B cell (primary cell): ENCODE measurements around the gene DFFA. TPM values are rescaled to one million over a fixed set of nuclear protein-coding genes. Genes with fewer than 3 reads are reported as not detected.

Experiments used
- ATAC-seq: fragments of 200-7000 bp; cut with Tn5 transposase; one replicate; pipeline ENCODE4 v1.10.0; 2021; ENCODE audit warnings: low read depth, mild to moderate bottlenecking, moderate number of reproducible peaks, moderate library complexity
- CTCF ChIA-PET: fragments of 350-600 bp; sonication (Branson Sonifier 250); formaldehyde crosslinking; loops from one replicate; lab custom pipeline; 2021; ENCODE audit warnings: antibody characterized with exemption, inconsistent platforms; lab: Charles Lee
- POLR2A ChIA-PET: fragments of 350-600 bp; sonication (Branson Sonifier 250); formaldehyde crosslinking; loops from one replicate; lab custom pipeline; 2021; ENCODE audit warnings: antibody characterized with exemption; lab: Charles Lee
- DNase-seq: peaks from one replicate; pipeline ENCODE4 v3.0.0; 2013
- H2AFZ ChIP-seq: 2 replicates; pipeline ENCODE4 v1.6.1; 2012; ENCODE audit warnings: mild to moderate bottlenecking, low read depth, low read length; ENCODE audit not compliant: insufficient read depth, poor library complexity, severe bottlenecking
- H3K27ac ChIP-seq, 2 donors: 1 replicate in 1 of 2; 2 replicates in 1 of 2; pipeline ENCODE4 v1.5.1; 2012 to 2013; ENCODE audit warnings: low read length in 2 of 2, mild to moderate bottlenecking in 2 of 2, moderate library complexity in 1 of 2
- H3K27me3 ChIP-seq, 4 experiments: fragments of 200-600 bp in 1 of 4; sonication (generic) in 1 of 4; replicated peaks in 1 of 4; 1 replicate in 2 of 4; 2 replicates in 2 of 4; pipeline versions ENCODE4 v1.6.1 to v1.7.0; 2013 to 2016; ENCODE audit warnings: low read length in 3 of 4, mild to moderate bottlenecking in 2 of 4, mixed read lengths in 1 of 4, moderate library complexity in 1 of 4; ENCODE audit not compliant: insufficient read depth in 4 of 4, control insufficient read depth in 3 of 4; ENCODE audit errors: control extremely low read depth in 1 of 4
- H3K36me3 ChIP-seq, 2 experiments: replicated peaks in 1 of 2; 1 replicate in 1 of 2; 2 replicates in 1 of 2; pipeline versions ENCODE4 v1.6.1 to v1.7.1; 2013; ENCODE audit warnings: low read length in 1 of 2; ENCODE audit not compliant: insufficient read depth in 2 of 2, control insufficient read depth in 1 of 2; ENCODE audit errors: control extremely low read depth in 1 of 2, extremely low read depth in 1 of 2
- H3K4me1 ChIP-seq, 2 donors: fragments of 200-600 bp in 1 of 2; sonication (generic) in 1 of 2; 1 replicate in 1 of 2; 2 replicates in 1 of 2; pipeline versions ENCODE4 v1.5.1 to v1.6.1; 2013 to 2017; ENCODE audit warnings: low read length in 2 of 2; ENCODE audit not compliant: control insufficient read depth in 2 of 2, insufficient read depth in 2 of 2
- H3K4me2 ChIP-seq: replicated peaks from 2 replicates; pipeline ENCODE3; 2012; ENCODE audit warnings: mild to moderate bottlenecking, low read depth, low read length; ENCODE audit not compliant: poor library complexity, severe bottlenecking
- H3K4me3 ChIP-seq, 5 experiments: fragments of 200-600 bp in 1 of 5; sonication (generic) in 1 of 5; 1 replicate in 3 of 5; 2 replicates in 2 of 5; pipeline versions ENCODE4 v1.5.1 to v1.7.0; 2011 to 2016; ENCODE audit warnings: low read length in 4 of 5, mild to moderate bottlenecking in 4 of 5, low read depth in 2 of 5, control low read depth in 1 of 5, moderate library complexity in 1 of 5; ENCODE audit not compliant: insufficient read depth in 1 of 5; ENCODE audit errors: control extremely low read depth in 1 of 5, extremely low read depth in 1 of 5
- H3K79me2 ChIP-seq: fragments of 200-600 bp; sonication (generic); one replicate; pipeline ENCODE4 v1.6.0; 2016; ENCODE audit warnings: low read length; ENCODE audit not compliant: control insufficient read depth, insufficient read depth
- H3K9ac ChIP-seq: fragments of 200-600 bp; sonication (generic); 2 replicates; pipeline ENCODE4 v1.6.1; 2017; ENCODE audit warnings: mild to moderate bottlenecking, low read length, moderate library complexity
- H3K9me3 ChIP-seq, 3 donors: one replicate each; pipeline versions ENCODE4 v1.6.1 to v1.7.1; 2013; ENCODE audit warnings: low read length in 2 of 3; ENCODE audit not compliant: control insufficient read depth in 2 of 3, insufficient read depth in 1 of 3; ENCODE audit errors: control extremely low read depth in 1 of 3
- H4K20me1 ChIP-seq: 2 replicates; pipeline ENCODE4 v1.6.0; 2012; ENCODE audit warnings: mild to moderate bottlenecking, low read length; ENCODE audit not compliant: insufficient read depth, control insufficient read depth, poor library complexity, severe bottlenecking
- H3K27ac Mint-ChIP-seq: one replicate; pipeline ENCODE4 v1.8.0; 2021; ENCODE audit warnings: mixed read lengths
- H3K27me3 Mint-ChIP-seq: one replicate; pipeline ENCODE4 v1.8.0; 2021; ENCODE audit warnings: mixed read lengths
- H3K4me1 Mint-ChIP-seq: one replicate; pipeline ENCODE4 v1.8.0; 2021; ENCODE audit warnings: mixed read lengths
- H3K4me3 Mint-ChIP-seq: one replicate; pipeline ENCODE4 v1.8.0; 2021; ENCODE audit warnings: mixed read lengths
- H3K9me3 Mint-ChIP-seq: one replicate; pipeline ENCODE4 v1.8.0; 2022; ENCODE audit warnings: mixed read lengths; ENCODE audit not compliant: insufficient read depth
- EZH2 ChIP-seq: IDR thresholded peaks from 2 replicates; pipeline ENCODE4 v1.6.1; 2012; ENCODE audit warnings: borderline replicate concordance, low read depth, mild to moderate bottlenecking, moderate library complexity, low read length; ENCODE audit not compliant: insufficient read depth, poor library complexity, severe bottlenecking
- WGBS: methylation state at CpG from one replicate; pipeline ENCODE4 v1.1.5; 2013; ENCODE audit warnings: missing lambda C conversion rate; ENCODE audit not compliant: insufficient coverage; 5-methylcytosine and 5-hydroxymethylcytosine counted together
- intact Hi-C: fragments of 100-400 bp; cut with micrococcal nuclease; formaldehyde crosslinking; loops from one replicate; pipeline ENCODE4 v1.10.0; 2022
- polyA plus RNA-seq: library from polyadenylated mRNA; depleted of rRNA; stranded (reverse); fragments of >200 nt; gene quantifications from 2 replicates; pipeline ENCODE4 v1.2.3, GENCODE V29; 2012
- total RNA-seq, 2 donors: library from RNA; stranded (reverse); fragments of 120-200 nt in 1 of 2; gene quantifications; 1 replicate in 1 of 2; 2 replicates in 1 of 2; pipeline versions ENCODE4 v1.2.3 to v1.2.4, GENCODE V29; 2013 to 2022
- TF ChIP-seq, protein P1 (sequence below): fragments of 200-600 bp; IDR thresholded peaks from one replicate; pipeline ENCODE4 v1.8.0; 2022; ENCODE audit warnings: antibody characterized with exemption, mild to moderate bottlenecking

DFFA gene
- total and polyA plus RNA-seq, 2 donors (not counting 1 experiment from before 2014, with no cell fraction given): 12.0 to 30.7 TPM

DNA sequence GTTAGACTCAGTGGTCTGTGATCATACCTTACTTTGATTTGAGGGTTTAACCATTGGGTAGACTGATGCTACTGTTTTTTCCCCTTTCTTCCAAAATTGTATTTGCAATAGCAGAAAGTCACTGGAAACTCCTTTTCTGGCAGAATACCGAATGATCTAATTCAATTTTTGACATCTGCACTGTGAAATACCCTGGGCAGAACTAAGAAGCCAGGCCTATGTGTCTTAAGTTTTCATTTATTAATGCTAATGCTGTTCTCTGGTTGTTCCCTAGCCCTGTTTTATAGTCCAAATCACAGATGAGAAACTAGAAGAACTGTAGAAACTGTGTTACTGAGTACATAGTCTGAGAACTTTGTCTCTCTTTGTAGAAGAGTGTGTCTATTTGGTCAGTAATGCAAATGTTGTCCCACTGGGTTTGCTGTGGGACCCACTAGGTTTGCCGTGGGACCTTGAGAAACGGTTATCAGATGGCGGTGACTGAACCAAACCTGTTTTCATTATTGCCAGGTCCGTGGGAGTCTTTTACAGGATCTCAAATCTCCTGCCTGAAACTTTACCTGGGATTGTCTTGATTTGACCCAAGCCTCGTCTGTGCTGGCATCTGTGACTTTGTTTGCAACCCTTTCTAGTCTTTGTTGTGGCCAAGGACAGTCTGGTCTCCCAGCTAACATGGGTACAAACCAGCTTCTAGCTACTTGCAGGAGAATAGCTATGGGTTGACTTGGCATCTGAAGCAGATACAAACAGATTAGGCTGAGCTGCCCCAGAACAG is 43.8 kb upstream of the DFFA start:
- Mint-ChIP-seq H3K9me3 (no peaks in the 10 kb centered on the region), H3K4me1 (peaks cover 37% of the 10 kb centered on the region), H3K27ac (no peak overlapping the region), H3K27me3 (no peaks in the 10 kb centered on the region), H3K4me3 (no peak overlapping the region)
- WGBS: 93% methylated on average over 6 of the region's 6 CpGs
- no peak for TF ChIP-seq EZH2
- TF ChIP-seq, protein P1, sequence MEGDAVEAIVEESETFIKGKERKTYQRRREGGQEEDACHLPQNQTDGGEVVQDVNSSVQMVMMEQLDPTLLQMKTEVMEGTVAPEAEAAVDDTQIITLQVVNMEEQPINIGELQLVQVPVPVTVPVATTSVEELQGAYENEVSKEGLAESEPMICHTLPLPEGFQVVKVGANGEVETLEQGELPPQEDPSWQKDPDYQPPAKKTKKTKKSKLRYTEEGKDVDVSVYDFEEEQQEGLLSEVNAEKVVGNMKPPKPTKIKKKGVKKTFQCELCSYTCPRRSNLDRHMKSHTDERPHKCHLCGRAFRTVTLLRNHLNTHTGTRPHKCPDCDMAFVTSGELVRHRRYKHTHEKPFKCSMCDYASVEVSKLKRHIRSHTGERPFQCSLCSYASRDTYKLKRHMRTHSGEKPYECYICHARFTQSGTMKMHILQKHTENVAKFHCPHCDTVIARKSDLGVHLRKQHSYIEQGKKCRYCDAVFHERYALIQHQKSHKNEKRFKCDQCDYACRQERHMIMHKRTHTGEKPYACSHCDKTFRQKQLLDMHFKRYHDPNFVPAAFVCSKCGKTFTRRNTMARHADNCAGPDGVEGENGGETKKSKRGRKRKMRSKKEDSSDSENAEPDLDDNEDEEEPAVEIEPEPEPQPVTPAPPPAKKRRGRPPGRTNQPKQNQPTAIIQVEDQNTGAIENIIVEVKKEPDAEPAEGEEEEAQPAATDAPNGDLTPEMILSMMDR: no peak
- H3K4me1 ChIP-seq: peaks cover 9 to 14% of the 10 kb centered on the region in 2 donors
- peaks cover 0 to 4% of the 10 kb centered on the region in 2 experiments for H3K36me3 ChIP-seq
- H3K27ac ChIP-seq: no peak overlapping the region
- intact Hi-C loops: no loop called here
- H3K4me2 ChIP-seq: no peak overlapping the region
- H3K79me2 ChIP-seq: peaks cover 95% of the 10 kb centered on the region
- CTCF ChIA-PET: no interaction called here
- H3K27me3 ChIP-seq: no peaks in the 10 kb centered on the region
- DNase-seq (no peak), ATAC-seq (no peak)
- H3K9ac ChIP-seq: no peak overlapping the region
- H4K20me1 ChIP-seq: peaks cover 74% of the 10 kb centered on the region
- POLR2A ChIA-PET: no interaction called here
- no peak overlapping the region for H3K4me3 ChIP-seq
- H3K9me3 ChIP-seq: no peaks in the 10 kb centered on the region
- no peak overlapping the region for H2AFZ ChIP-seq

DNA sequence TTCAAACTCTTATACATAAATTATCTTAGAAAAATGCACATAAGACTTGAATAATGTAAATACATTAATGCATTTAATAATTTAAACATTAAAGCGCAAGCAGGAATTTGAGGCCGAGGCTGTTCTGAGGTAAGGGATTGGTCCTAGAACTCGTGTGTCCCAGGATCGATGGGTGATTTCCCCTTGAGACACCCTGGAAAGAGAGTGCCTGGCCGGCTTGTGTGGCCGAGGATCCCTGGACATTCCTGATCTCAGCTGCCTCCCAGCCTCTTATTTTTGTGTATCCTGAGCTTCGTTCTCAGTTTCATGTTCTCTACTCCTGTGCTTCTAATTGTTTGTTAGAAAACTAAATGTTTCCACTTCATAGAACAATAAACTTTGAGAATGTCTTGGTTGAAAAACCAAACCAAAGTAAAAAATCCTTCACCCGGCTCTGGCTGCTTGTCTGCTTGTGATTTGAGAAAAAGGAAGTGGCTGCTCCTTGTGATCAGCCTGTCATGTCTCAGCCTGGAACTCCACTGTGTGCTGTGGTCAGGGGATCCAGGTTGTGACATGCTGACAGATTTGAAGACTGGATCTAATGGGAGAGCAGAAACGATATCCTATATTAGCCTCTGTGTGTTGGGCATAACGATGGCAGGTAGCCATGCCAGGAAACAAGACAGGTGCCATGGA is 43.1 kb upstream of the DFFA start:
- Histone ChIP-seq H3K4me3 (no peak overlapping the region), H3K4me1 (peaks cover 16 to 21% of the 10 kb centered on the region in 2 donors), H3K9me3 (no peaks in the 10 kb centered on the region), H3K9ac (no peak overlapping the region), H3K36me3 (peaks cover 0 to 2% of the 10 kb centered on the region in 2 experiments), H3K4me2 (no peak overlapping the region), H2AFZ (no peak overlapping the region), H3K27me3 (no peaks in the 10 kb centered on the region), H3K79me2 (peaks cover 92% of the 10 kb centered on the region), H3K27ac (no peak overlapping the region), H4K20me1 (peaks cover 77% of the 10 kb centered on the region)
- ChIA-PET POLR2A (no interaction called here), CTCF (no interaction called here)
- DNase-seq (peak; percentile 10), ATAC-seq (no peak)
- Mint-ChIP-seq H3K4me3 (no peak overlapping the region), H3K9me3 (no peaks in the 10 kb centered on the region), H3K27ac (no peak overlapping the region), H3K27me3 (no peaks in the 10 kb centered on the region), H3K4me1 (peaks cover 41% of the 10 kb centered on the region)
- 45% methylated on average over 7 of the region's 10 CpGs for WGBS
- TF ChIP-seq, protein P1: no peak
- no peak for TF ChIP-seq EZH2
- intact Hi-C loops: no loop called here
